Mesenteric fat pad (tissue), 1 donor: ENCODE measurements around the gene BCL2. TPM values are rescaled to one million over a fixed set of nuclear protein-coding genes. Genes with fewer than 3 reads are reported as not detected.

Experiments
- DNase-seq: peaks from one replicate; pipeline ENCODE4 v3.0.0-alpha.2; 2020; ENCODE audit warnings: low spot score
- total RNA-seq: library from RNA; stranded (reverse); fragmentation: NEBNext Ultra II Directional; extraction: Animal tissue kit (Norgen Biotek cat#: 25700); gene quantifications from one replicate; pipeline ENCODE4 v1.2.1, GENCODE V29; 2021
- donor health status: DM: yes; HTN: yes; CAD: no.

The BCL2 gene
- total RNA-seq, 1 donor from 2014 or later, result 58.7 TPM

DNA sequence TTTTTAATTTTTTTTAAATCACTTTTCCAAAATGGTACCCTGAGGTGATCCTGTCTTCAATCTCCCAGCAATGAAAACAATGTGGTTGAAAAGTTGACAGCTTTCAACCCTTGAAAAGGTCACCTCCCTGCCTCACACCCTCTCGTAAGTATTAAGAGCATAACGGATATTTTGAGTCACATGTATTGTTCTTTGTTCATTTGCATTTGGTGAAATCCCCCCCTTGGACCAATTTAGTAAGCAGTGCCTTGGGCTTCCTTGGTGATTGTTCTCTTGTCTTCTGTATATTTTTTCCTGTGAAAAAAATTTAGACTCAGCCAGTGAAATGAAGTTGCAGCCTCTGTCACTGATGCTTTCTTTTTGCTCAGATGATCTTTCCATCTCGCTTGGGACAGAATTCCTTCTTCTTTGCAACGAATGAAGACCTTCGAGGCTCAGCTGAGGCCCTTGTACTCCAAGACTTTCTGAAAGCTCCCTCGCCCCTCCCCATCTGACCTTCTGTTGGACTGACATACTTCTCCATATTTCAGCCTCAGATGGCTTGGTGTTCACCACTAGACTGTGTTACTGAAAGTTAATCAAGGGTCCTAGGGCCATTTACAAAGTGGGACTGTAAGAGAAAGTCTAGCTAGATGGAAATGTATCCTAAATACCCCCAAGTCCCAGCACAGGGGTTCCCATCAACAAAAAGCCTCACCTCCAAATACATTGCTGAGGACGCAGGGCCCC lies 158.4 kb downstream of the BCL2 start:
- DNase-seq, result no peak

GRCh38 chr18:63160172-63160995 lies 159.2 kb downstream of the BCL2 start:
- DNase-seq, result no peak

DNA sequence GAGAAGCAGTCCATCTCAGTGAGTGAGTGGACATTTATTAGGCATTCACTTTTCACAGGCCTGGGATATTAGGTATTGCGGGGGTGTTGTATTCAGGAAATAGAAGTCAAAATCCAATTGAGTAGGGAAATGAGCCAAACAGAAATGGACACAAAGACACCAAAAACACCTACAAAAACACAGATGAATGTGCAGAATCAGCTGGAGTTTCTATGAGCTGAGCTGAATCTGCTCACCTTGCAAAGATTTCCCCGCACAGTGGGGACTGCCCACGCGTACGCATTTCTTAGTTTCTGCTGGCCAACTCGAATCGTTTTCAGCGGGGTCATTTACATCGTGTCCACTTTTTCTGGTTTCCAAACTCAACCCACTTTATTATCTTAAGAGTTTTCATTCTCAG lies 160.0 kb downstream of the BCL2 start:
- no peak for DNase-seq

DNA sequence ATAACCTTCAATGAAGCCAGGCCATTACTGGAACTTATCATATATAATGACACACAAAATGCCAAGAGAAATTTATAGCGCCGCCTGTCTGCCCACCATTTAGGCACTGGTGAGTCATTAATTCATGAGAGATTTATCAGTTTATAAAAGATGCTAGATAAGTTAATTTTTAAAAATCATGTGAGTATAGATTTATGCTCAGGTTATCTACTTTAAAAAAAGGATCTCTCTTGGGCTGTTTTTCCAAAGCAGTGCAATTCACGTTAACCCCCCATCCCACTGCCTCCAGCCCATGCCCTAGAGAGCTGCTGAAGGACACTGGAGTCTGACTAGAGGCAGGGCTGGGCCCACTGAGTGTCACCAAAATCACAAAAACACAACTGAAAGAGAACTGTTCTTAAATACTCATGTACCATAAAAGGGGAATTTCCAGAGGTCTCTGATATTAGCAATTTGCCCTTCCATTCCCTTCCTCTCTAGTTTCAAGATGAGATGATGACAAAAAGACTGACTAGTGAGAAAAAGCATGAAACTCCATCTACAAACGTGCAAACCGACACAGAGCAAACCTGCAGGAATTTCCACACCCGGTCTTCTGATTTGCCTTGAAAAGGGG lies 160.8 kb downstream of the BCL2 start:
- DNase-seq, result no peak

- DNase-seq, result no peak
Measured at GRCh38 chr18:63158012-63158631, 161.4 kb downstream of the BCL2 start.

- no peak for DNase-seq
Measured at GRCh38 chr18:63157293-63158011, 162.1 kb downstream of the BCL2 start.

- no peak for DNase-seq
Measured at GRCh38 chr18:63155910-63156773, 163.4 kb downstream of the BCL2 start.

GRCh38 chr18:63155169-63155852 lies 164.3 kb downstream of the BCL2 start:
- no peak for DNase-seq

DNA sequence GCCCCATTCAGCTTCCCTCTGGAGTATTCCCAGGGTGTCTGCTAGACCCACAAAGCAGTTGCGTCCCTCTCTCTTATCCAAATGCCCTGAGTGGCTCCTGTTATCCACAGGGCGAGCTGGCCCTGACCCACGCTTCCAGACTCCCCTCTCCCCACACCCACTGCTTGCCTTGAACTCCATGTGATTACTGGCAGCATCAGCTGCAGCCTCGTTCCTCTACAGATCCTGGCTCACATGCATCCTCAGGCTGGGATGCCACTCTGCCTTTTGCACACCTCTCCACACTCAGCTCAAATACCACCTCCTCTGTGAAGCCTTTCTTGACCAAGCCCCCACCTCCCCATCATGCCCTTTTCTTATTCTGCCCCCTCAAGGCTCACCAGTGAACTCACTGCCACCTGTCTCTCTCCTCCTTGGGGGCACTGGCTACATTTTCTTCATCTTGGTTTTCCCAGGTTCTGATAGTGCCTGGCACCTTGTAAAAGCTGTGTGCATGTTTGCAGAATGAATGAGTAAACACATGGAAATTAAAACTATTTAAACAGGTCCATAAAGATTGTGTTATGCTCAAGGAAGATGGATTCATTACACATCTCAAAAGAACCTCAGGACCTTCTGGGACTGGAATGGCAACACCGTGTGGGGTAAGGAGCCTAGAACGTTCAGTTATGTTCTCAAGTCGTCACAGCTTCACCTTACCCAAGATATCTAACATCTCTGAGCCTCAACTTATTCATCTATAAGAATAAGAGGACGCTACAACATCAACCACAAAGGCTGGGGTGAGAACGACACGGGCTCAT lies 165.0 kb downstream of the BCL2 start:
- DNase-seq, result no peak

- DNase-seq, result no peak
Measured at GRCh38 chr18:63152791-63153190, 166.8 kb downstream of the BCL2 start.

- no peak for DNase-seq
Measured at GRCh38 chr18:63152096-63152495, 167.5 kb downstream of the BCL2 start.

GRCh38 chr18:63151539-63151938 lies 168.0 kb downstream of the BCL2 start:
- DNase-seq, result no peak

DNA sequence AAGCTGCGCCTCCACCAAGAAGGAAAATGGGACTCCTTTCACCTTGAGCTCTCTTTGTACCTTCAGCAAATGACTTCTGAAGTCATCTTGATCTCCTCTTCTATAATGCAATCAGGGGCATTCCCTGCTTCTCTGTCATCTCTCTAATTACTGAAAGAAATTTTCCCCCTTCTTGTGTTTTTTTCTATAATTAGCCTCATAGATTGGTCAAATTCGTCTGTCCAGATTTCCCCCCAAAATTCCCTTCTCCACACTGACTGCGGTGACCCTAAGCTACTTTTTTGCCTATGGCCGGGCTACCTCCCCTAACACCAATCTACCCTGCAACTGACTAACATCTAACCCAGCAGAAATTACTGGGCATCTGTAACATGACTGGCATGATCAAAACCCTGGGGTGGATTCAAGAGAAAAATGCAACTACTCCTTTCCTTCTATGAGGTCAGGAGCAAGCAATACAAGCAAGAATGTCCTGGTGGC lies 168.6 kb downstream of the BCL2 start:
- DNase-seq, result no peak

DNA sequence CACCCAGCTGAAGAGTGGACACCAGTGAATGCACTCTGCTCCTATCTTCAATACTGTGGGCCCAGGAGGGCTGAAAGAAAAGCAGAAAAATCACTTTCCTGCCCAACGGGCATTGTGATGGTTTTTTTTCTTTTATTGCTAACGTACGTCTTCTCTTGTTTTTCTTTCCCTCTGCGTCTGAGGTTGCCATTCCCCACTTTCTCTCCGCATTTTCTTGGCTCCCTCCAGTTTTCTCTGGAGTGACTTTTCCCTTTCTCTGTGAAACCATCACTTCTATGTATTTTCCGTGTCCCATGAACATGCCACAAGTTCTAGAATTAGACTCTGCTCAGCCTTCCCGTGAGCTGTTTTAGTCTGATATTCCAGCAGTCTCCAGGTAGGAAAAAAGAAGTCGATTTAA lies 169.2 kb downstream of the BCL2 start:
- DNase-seq, result no peak

GRCh38 chr18:63149302-63149587 lies 170.3 kb downstream of the BCL2 start:
- no peak for DNase-seq

- no peak for DNase-seq
Measured at GRCh38 chr18:63148449-63149301, 170.9 kb downstream of the BCL2 start.

GRCh38 chr18:63147973-63148372 lies 171.6 kb downstream of the BCL2 start:
- no peak for DNase-seq
